Motor neuron (in vitro differentiated cells): ENCODE measurements around the gene CASP7. TPM values are rescaled to one million over a fixed set of nuclear protein-coding genes. Genes with fewer than 3 reads are reported as not detected.
A peak's percentile ranks its signal among the peaks of the same experiment; 100 is the strongest.
"Not testable (repeated sequence)": the region's sequence is repeated elsewhere in the genome, so short reads cannot be mapped to it uniquely, and the experiment has no call there.

Source experiments
- ATAC-seq, 8 experiments: fragments of 200-7000 bp; cut with Tn5 transposase; replicated peaks in 6 of 8; 2 replicates each; pipeline ENCODE4 v1.8.0; 2021; ENCODE audit warnings: mild to moderate bottlenecking in 8 of 8, moderate library complexity in 8 of 8
- H3K27ac ChIP-seq, 2 donors: fragments of 250-450 bp; sonication (Bioruptor Pico); 2 replicates each; pipeline ENCODE4 v1.9.0; 2021; ENCODE audit warnings: antibody characterized with exemption in 2 of 2, mild to moderate bottlenecking in 2 of 2, moderate library complexity in 1 of 2
- H3K4me1 ChIP-seq, 2 donors: fragments of 250-450 bp; sonication (Bioruptor Pico); replicated peaks in 1 of 2; 2 replicates each; pipeline ENCODE4 v1.6.1; 2021; ENCODE audit warnings: antibody characterized with exemption in 2 of 2, mild to moderate bottlenecking in 2 of 2, moderate library complexity in 1 of 2
- H3K4me3 ChIP-seq, 5 donors: fragments of 250-450 bp; sonication (Bioruptor Pico); 2 replicates each; pipeline ENCODE4 v1.9.0; 2021; ENCODE audit warnings: antibody characterized with exemption in 5 of 5, mild to moderate bottlenecking in 5 of 5, moderate library complexity in 4 of 5
- WGBS, 10 experiments: fragments of 450-650 bp; shearing (Covaris generic); methylation state at CpG; one replicate each; pipeline ENCODE4 v1.0.0; 2022; 5-methylcytosine and 5-hydroxymethylcytosine counted together
- in situ Hi-C, 9 experiments: fragments of 400-800 bp; cut with MboI; loops; one replicate each; pipeline ENCODE4 v1.15.0; 2021; ENCODE audit warnings: low sequenced_read_pairs in 9 of 9, low pct_unique_long_range_greater_than_20kb in 2 of 9; ENCODE audit not compliant: unreplicated experiment in 9 of 9
- total RNA-seq, 8 experiments: library from RNA; unstranded; fragments of 300-600 nt; gene quantifications; 2 replicates each; pipeline versions ENCODE4 v1.2.3 to v1.2.4, GENCODE V29; 2022

The CASP7 gene
- total RNA-seq, 8 experiments from 2014 or later = 3.5 to 22.4 (median 12.7) TPM

- peak in 3 of 8 experiments; percentile 35 to 65 (median 62) for ATAC-seq
- Histone ChIP-seq H3K27ac (no peak overlapping the region), H3K4me3 (no peak overlapping the region), H3K4me1 (no peaks in the 10 kb centered on the region)
- in situ Hi-C loops = no loop called here
- WGBS, 10 experiments = 67 to 100% (median 80%) methylated on average over 1 of the region's 1 CpG; no CpG with 5 or more reads in 6 of the 10 experiments
Measured at GRCh38 chr10:113752553-113752952, 72.8 kb downstream of the CASP7 start.

GRCh38 chr10:113753020-113753692, 73.4 kb downstream of the CASP7 start:
- peak in 3 of 8 experiments; percentile 16 to 40 (median 37) for ATAC-seq
- 17 to 96% (median 74%) methylated on average over 1 to 8 of the region's 9 CpGs; no CpG with 5 or more reads in 1 of the 10 experiments for WGBS, 10 experiments
- Histone ChIP-seq H3K4me3 (no peak overlapping the region), H3K4me1 (no peaks in the 10 kb centered on the region), H3K27ac (no peak overlapping the region)
- in situ Hi-C loops = no loop called here

GRCh38 chr10:113754125-113754524, 74.4 kb downstream of the CASP7 start:
- ATAC-seq = peak in 1 of 8 experiments; percentile 30
- Histone ChIP-seq H3K4me3 (no peak overlapping the region), H3K4me1 (no peaks in the 10 kb centered on the region), H3K27ac (no peak overlapping the region)
- WGBS, 10 experiments = 0 to 100% (median 79%) methylated on average over 1 to 2 of the region's 3 CpGs; no CpG with 5 or more reads in 5 of the 10 experiments
- in situ Hi-C loops = no loop called here

- Histone ChIP-seq H3K4me3 (no peak overlapping the region), H3K4me1 (no peaks in the 10 kb centered on the region), H3K27ac (no peak overlapping the region)
- in situ Hi-C loops = no loop called here
- 65 to 89% (median 80%) methylated on average over 1 to 5 of the region's 9 CpGs; no CpG with 5 or more reads in 3 of the 10 experiments for WGBS, 10 experiments
- no peak for ATAC-seq
Measured at GRCh38 chr10:113754768-113755167, 75.1 kb downstream of the CASP7 start.

GRCh38 chr10:113756940-113757543, 77.3 kb downstream of the CASP7 start:
- no peak overlapping the region for H3K27ac ChIP-seq
- no peaks in the 10 kb centered on the region for H3K4me1 ChIP-seq
- in situ Hi-C loops = no loop called here
- ATAC-seq = no peak
- 32 to 100% (median 80%) methylated on average over 1 to 8 of the region's 12 CpGs for WGBS, 10 experiments
- no peak overlapping the region for H3K4me3 ChIP-seq

- no peak for ATAC-seq
- Histone ChIP-seq H3K4me3 (no peak overlapping the region), H3K27ac (no peak overlapping the region), H3K4me1 (no peaks in the 10 kb centered on the region)
- in situ Hi-C loops = no loop called here
- WGBS, 10 experiments = 0 to 77% (median 30%) methylated on average over 1 of the region's 1 CpG; no CpG with 5 or more reads in 1 of the 10 experiments
Measured at GRCh38 chr10:113762083-113762482, 82.4 kb downstream of the CASP7 start.

GRCh38 chr10:113764582-113764981, 84.9 kb downstream of the CASP7 start:
- WGBS, 10 experiments = 64 to 100% (median 91%) methylated on average over 1 of the region's 1 CpG

GRCh38 chr10:113765910-113766309, 86.2 kb downstream of the CASP7 start:
- in situ Hi-C loops = no loop called here
- Histone ChIP-seq H3K4me1 (no peaks in the 10 kb centered on the region), H3K27ac (no peak overlapping the region), H3K4me3 (no peak overlapping the region)
- ATAC-seq = no peak
- WGBS, 10 experiments = 20 to 96% (median 90%) methylated on average over 1 to 3 of the region's 3 CpGs; no CpG with 5 or more reads in 1 of the 10 experiments

More at GRCh38 chr10:113764582-113764981, 84.9 kb downstream of the CASP7 start:
- H3K4me3 ChIP-seq = no peak overlapping the region
- H3K27ac ChIP-seq = no peak overlapping the region
- in situ Hi-C loops = no loop called here
- peak in 1 of 8 experiments; percentile 27 for ATAC-seq
- no peaks in the 10 kb centered on the region for H3K4me1 ChIP-seq

GRCh38 chr10:113767222-113767621, 87.5 kb downstream of the CASP7 start:
- WGBS, 10 experiments = 19 to 96% (median 80%) methylated on average over 1 to 2 of the region's 2 CpGs; no CpG with 5 or more reads in 1 of the 10 experiments
- Histone ChIP-seq H3K4me3 (no peak overlapping the region), H3K27ac (no peak overlapping the region), H3K4me1 (no peaks in the 10 kb centered on the region)
- in situ Hi-C loops = no loop called here
- ATAC-seq = no peak

GRCh38 chr10:113770346-113770745, 90.6 kb downstream of the CASP7 start:
- Histone ChIP-seq H3K4me1 (no peaks in the 10 kb centered on the region), H3K27ac (no peak overlapping the region), H3K4me3 (no peak overlapping the region)
- in situ Hi-C loops = no loop called here
- ATAC-seq = no peak
- WGBS, 10 experiments = 40 to 100% (median 72%) methylated on average over 1 to 4 of the region's 4 CpGs; no CpG with 5 or more reads in 2 of the 10 experiments

- ATAC-seq, H3K4me3 ChIP-seq, H3K27ac ChIP-seq, in situ Hi-C loops, H3K4me1 ChIP-seq: not testable (repeated sequence)
- WGBS, 10 experiments = 0 to 100% (median 82%) methylated on average over 1 to 2 of the region's 3 CpGs; no CpG with 5 or more reads in 4 of the 10 experiments
Measured at GRCh38 chr10:113771131-113771530, 91.4 kb downstream of the CASP7 start.

GRCh38 chr10:113775686-113776294, 96.1 kb downstream of the CASP7 start:
- no peaks in the 10 kb centered on the region for H3K4me1 ChIP-seq
- H3K27ac ChIP-seq = no peak overlapping the region
- no peak overlapping the region for H3K4me3 ChIP-seq
- no peak for ATAC-seq
- 0 to 93% (median 71%) methylated on average over 1 to 4 of the region's 4 CpGs for WGBS, 10 experiments
- in situ Hi-C loops = loop anchor here in 1 of 9 experiments (25.0 kb wide), 1 partner anchor 337 kb away; no protein-coding TSS in a partner anchor

GRCh38 chr10:113776553-113776952, 96.8 kb downstream of the CASP7 start:
- whole genome bisulfite sequencing, 10 experiments = 33 to 100% (median 94%) methylated on average over 1 of the region's 1 CpG; no CpG with 5 or more reads in 2 of the 10 experiments
- in situ Hi-C loops = loop anchor here in 1 of 9 experiments (25.0 kb wide), 1 partner anchor 336 kb away; no protein-coding TSS in a partner anchor

More at GRCh38 chr10:113776553-113776952, 96.8 kb downstream of the CASP7 start:
- Histone ChIP-seq H3K4me1 (no peaks in the 10 kb centered on the region), H3K4me3 (no peak overlapping the region), H3K27ac (no peak overlapping the region)
- ATAC-seq = no peak
